K562 (cell line): ENCODE data around the gene HAUS7. TPM values are rescaled to one million over a fixed set of nuclear protein-coding genes. Genes with fewer than 3 reads are reported as not detected.

Source experiments
- ATAC-seq: fragments of 200-7000 bp; cut with Tn5 transposase; 3 replicates; pipeline ENCODE4 v1.9.1; 2020; ENCODE audit warnings: moderate library complexity
- BruUV-seq: library from RNA; stranded (reverse); fragments of 400-500 nt; replicated peaks from 2 replicates; lab custom pipeline; 2021; lab: Mats Ljungman, UMichigan
- CTCF ChIA-PET: fragments of 300-600 bp; formaldehyde crosslinking; extraction: SDS; loops from one replicate; lab custom pipeline; 2021; ENCODE audit warnings: low intra/inter-chr PET ratio; lab: Yijun Ruan, JAX
- POLR2A ChIA-PET: fragments of 300-600, 350-650 bp; sonication (Branson Sonifier 250); formaldehyde crosslinking; extraction: SDS; loops from one replicate; lab custom pipeline; 2021; ENCODE audit warnings: antibody characterized with exemption, inconsistent platforms; lab: Yijun Ruan, JAX
- DNase-seq, 4 experiments: peaks; one replicate each; pipeline versions ENCODE4 v3.0.0 to v3.0.0-alpha.2; 2011 to 2018; ENCODE audit warnings: low spot score in 3 of 4, mixed read lengths in 3 of 4; ENCODE audit errors: extremely low read depth in 1 of 4
- FAIRE-seq: peaks from 2 replicates; lab custom pipeline; 2011; peaks lifted over from hg19 to GRCh38; lab: Jason Lieb, UNC
- H2AFZ ChIP-seq: 2 replicates; pipeline ENCODE4 v1.6.0; 2011; ENCODE audit warnings: low read depth, low read length, control low read depth, inconsistent platforms
- H3K27ac ChIP-seq: fragments of 200-600 bp; 3 replicates; pipeline ENCODE4 v1.8.0; 2011; ENCODE audit warnings: low read depth, mild to moderate bottlenecking, control low read depth, inconsistent platforms, low read length, moderate library complexity, mixed read lengths; ENCODE audit errors: extremely low read depth
- H3K27me3 ChIP-seq, 2 experiments: fragments of 300-600 bp in 1 of 2; 2 replicates in 1 of 2; 3 replicates in 1 of 2; pipeline versions ENCODE4 v1.6.0 to v1.8.0; 2011; ENCODE audit warnings: inconsistent platforms in 2 of 2, low read length in 2 of 2, mild to moderate bottlenecking in 1 of 2, mixed read lengths in 1 of 2, moderate library complexity in 1 of 2; ENCODE audit not compliant: control insufficient read depth in 2 of 2, insufficient read depth in 2 of 2
- H3K36me3 ChIP-seq: fragments of 300-600 bp; 3 replicates; pipeline ENCODE4 v1.8.0; 2011; ENCODE audit warnings: mild to moderate bottlenecking, low read length, inconsistent platforms; ENCODE audit not compliant: control insufficient read depth, insufficient read depth
- H3K4me1 ChIP-seq, 2 experiments: fragments of 200-600 bp in 1 of 2; replicated peaks in 1 of 2; 2 replicates in 1 of 2; 3 replicates in 1 of 2; pipeline versions ENCODE4 v1.5.1 to v1.8.0; 2011; ENCODE audit warnings: inconsistent platforms in 2 of 2, low read length in 2 of 2, mild to moderate bottlenecking in 1 of 2, mixed read lengths in 1 of 2, moderate library complexity in 1 of 2; ENCODE audit not compliant: control insufficient read depth in 2 of 2, insufficient read depth in 2 of 2
- H3K4me2 ChIP-seq: 2 replicates; pipeline ENCODE4 v1.6.1; 2011; ENCODE audit warnings: low read length, control low read depth, inconsistent platforms, mixed read lengths; ENCODE audit not compliant: insufficient read depth
- H3K4me3 ChIP-seq: fragments of 200-600 bp; sonication (generic), shearing (Covaris generic); 2 replicates; pipeline ENCODE4 v1.5.1; 2016; ENCODE audit warnings: control low read depth, inconsistent platforms
- H3K79me2 ChIP-seq: fragments of 200-600 bp; 3 replicates; pipeline ENCODE4 v1.8.0; 2011; ENCODE audit warnings: low read length, inconsistent platforms; ENCODE audit not compliant: control insufficient read depth, insufficient read depth
- H3K9ac ChIP-seq, 2 experiments: 2 replicates each; pipeline versions ENCODE4 v1.6.0 to v1.6.1; 2011; ENCODE audit warnings: low read depth in 2 of 2, low read length in 2 of 2, control low read depth in 1 of 2, inconsistent platforms in 1 of 2, mild to moderate bottlenecking in 1 of 2, mixed read lengths in 1 of 2; ENCODE audit not compliant: insufficient read depth in 1 of 2
- H3K9me1 ChIP-seq: one replicate; pipeline ENCODE4 v1.6.0; 2011; ENCODE audit warnings: inconsistent platforms, mild to moderate bottlenecking, low read length, moderate library complexity; ENCODE audit not compliant: control insufficient read depth, insufficient read depth
- H3K9me3 ChIP-seq: replicated peaks from 2 replicates; pipeline ENCODE4 v1.5.1; 2011; ENCODE audit warnings: low read depth, low read length, inconsistent platforms; ENCODE audit not compliant: control insufficient read depth, insufficient read depth
- H4K20me1 ChIP-seq: replicated peaks from 2 replicates; pipeline ENCODE4 v1.6.1; 2011; ENCODE audit warnings: low read length, inconsistent platforms, mixed read lengths; ENCODE audit not compliant: control insufficient read depth, insufficient read depth
- NCOA6 ChIP-seq: fragments of 450-650 bp; IDR thresholded peaks from 2 replicates; pipeline ENCODE4 v1.6.1; 2017; ENCODE audit warnings: mild to moderate bottlenecking
- PHB ChIP-seq: fragments of 250-450 bp; sonication (Bioruptor Pico); IDR thresholded peaks from 2 replicates; pipeline ENCODE4 v1.5.0; 2021
- WGBS: fragments of 100-300 bp; shearing (Covaris generic); methylation state at CpG from one replicate; pipeline ENCODE4 v1.1.6; 2016; ENCODE audit warnings: low coverage, mixed read lengths; ENCODE audit not compliant: insufficient coverage; ENCODE audit errors: missing lambda C conversion rate; 5-methylcytosine and 5-hydroxymethylcytosine counted together
- in situ Hi-C: fragments of 300-500 bp; cut with MboI; formaldehyde crosslinking; loops from 4 replicates; pipeline ENCODE4 v1.15.0; 2018; ENCODE audit warnings: inconsistent platforms, mixed read lengths
- intact Hi-C: fragments of 100-400 bp; cut with micrococcal nuclease; formaldehyde crosslinking; loops from 2 replicates; pipeline ENCODE4 v1.14.2; 2022
- polyA plus RNA-seq, 8 experiments: library from polyadenylated mRNA; depleted of rRNA in 4 of 8; stranded (reverse) in 5 of 8; unstranded in 3 of 8; fragments of >200 nt; fragmentation: Nextera tagmentation in 2 of 8; fragmentation: Illumina TruSeq in 1 of 8; extraction: Ambion mirVana in 2 of 8; extraction: Trizol in 1 of 8; gene quantifications; 2 replicates each; pipeline versions ENCODE4 v1.2.1 to v1.2.3, GENCODE V29; 2011 to 2014; ENCODE audit warnings: inconsistent platforms in 1 of 8, missing spikeins in 1 of 8
- total RNA-seq, 7 experiments: library from RNA; depleted of rRNA in 6 of 7; stranded (reverse); fragments of >200 nt in 6 of 7; fragmentation: Illumina TruSeq in 2 of 7; extraction: Trizol in 2 of 7; gene quantifications; 2 replicates each; pipeline versions ENCODE4 v1.2.1 to v1.2.3, GENCODE V29; 2011 to 2021; ENCODE audit warnings: low replicate concordance in 1 of 7
- TF ChIP-seq, protein P1 (sequence below): fragments of 250-450 bp; sonication (Bioruptor Pico); IDR thresholded peaks from 2 replicates; pipeline ENCODE4 v1.5.0; 2021
- TF ChIP-seq, protein P2 (sequence below): fragments of 450-650 bp; IDR thresholded peaks from 2 replicates; pipeline ENCODE4 v1.6.1; 2016; ENCODE audit warnings: antibody characterized with exemption

HAUS7 gene
- total and polyA plus RNA-seq, 9 of the 15 experiments (the other 6 are each of a cell fraction or from before 2014, with no cell fraction given), result 10.0 to 94.9 (median 48.8) TPM

DNA sequence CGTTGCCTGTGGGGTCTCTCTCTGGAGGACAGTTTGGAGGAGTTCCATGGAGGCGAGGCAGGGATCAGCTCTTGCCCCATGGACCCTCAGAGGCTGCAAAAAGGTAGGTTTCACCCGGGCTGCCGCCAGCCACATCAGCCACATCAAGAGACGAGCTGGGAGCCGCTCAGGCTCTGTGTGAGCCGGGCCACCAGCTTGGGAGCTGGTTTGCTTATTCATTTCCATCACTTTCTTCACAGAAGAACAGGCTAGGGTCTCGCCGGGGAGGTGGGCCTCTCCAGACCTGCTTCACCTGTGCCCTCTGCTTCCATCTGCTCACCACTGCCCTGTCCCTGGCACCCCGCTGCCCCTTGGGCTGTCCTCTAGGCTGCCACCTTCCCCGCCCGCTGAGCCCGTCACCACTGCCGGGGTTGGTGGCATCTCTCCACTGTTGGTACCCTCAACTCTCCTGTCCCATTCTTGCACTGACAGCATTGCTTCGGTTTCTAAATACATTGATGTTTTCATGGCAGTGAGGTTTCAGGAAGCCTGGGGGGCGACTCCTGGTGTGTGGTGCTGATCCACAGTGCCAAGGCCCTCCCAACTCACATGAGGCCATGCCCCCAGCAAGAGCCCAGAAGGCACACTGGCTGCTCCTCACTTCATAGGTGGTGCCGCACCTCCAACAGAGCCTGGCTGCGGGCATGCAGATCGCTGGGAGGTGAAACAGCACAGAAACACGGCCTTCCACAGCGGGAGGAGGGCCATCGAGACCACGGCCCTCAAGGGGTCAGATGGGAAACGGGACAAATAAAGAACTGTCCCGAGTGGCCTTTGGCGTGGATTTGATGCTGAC, 20.0 kb downstream of the HAUS7 start:
- Histone ChIP-seq H3K9ac (no peak overlapping the region), H3K4me1 (peaks cover 0 to 27% of the 10 kb centered on the region in 2 experiments; a peak in 2 of 5 replicates), H3K79me2 (no peaks in the 10 kb centered on the region), H3K9me1 (no peaks in the 10 kb centered on the region), H3K27me3 (no peaks in the 10 kb centered on the region), H2AFZ (no peak overlapping the region), H3K27ac (no peak overlapping the region), H4K20me1 (no peaks in the 10 kb centered on the region), H3K4me2 (no peak overlapping the region), H3K9me3 (no peaks in the 10 kb centered on the region), H3K4me3 (no peak overlapping the region), H3K36me3 (peaks cover 40% of the 10 kb centered on the region; the same call in 2 of the 3 replicates)
- TF ChIP-seq, protein P1, sequence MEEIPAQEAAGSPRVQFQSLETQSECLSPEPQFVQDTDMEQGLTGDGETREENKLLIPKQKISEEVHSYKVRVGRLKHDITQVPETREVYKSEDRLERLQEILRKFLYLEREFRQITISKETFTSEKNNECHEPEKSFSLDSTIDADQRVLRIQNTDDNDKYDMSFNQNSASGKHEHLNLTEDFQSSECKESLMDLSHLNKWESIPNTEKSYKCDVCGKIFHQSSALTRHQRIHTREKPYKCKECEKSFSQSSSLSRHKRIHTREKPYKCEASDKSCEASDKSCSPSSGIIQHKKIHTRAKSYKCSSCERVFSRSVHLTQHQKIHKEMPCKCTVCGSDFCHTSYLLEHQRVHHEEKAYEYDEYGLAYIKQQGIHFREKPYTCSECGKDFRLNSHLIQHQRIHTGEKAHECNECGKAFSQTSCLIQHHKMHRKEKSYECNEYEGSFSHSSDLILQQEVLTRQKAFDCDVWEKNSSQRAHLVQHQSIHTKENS (CRISPR knock-in tag), result no peak
- no peak for TF ChIP-seq PHB (CRISPR knock-in tag)
- no peak for TF ChIP-seq NCOA6
- TF ChIP-seq, protein P2, sequence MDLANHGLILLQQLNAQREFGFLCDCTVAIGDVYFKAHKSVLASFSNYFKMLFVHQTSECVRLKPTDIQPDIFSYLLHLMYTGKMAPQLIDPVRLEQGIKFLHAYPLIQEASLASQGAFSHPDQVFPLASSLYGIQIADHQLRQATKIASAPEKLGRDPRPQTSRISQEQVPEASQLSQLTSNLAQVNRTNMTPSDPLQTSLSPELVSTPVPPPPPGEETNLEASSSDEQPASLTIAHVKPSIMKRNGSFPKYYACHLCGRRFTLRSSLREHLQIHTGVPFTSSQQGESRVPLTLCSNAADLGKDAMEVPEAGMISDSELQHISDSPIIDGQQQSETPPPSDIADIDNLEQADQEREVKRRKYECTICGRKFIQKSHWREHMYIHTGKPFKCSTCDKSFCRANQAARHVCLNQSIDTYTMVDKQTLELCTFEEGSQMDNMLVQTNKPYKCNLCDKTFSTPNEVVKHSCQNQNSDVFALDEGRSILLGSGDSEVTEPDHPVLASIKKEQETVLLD, result no peak
- ATAC-seq (no peak), DNase-seq (no peak), FAIRE-seq (no peak)
- ChIA-PET POLR2A (no interaction called here), CTCF (no interaction called here)
- BruUV-seq, result no TSS peak
- in situ Hi-C loops, result no loop called here
- intact Hi-C loops, result no loop called here
- WGBS, result 92% methylated on average over 22 of the region's 26 CpGs
